HCT116 (cell line): ENCODE results near the gene HEPACAM. TPM values are rescaled to one million over a fixed set of nuclear protein-coding genes. Genes with fewer than 3 reads are reported as not detected.

Source experiments
- ATAC-seq: fragments of 200-7000 bp; cut with Tn5 transposase; 2 replicates; pipeline ENCODE4 v1.9.1; 2020; ENCODE audit warnings: mild to moderate bottlenecking, moderate library complexity
- BruUV-seq: library from RNA; stranded (reverse); fragments of 400-500 nt; replicated peaks from 2 replicates; lab custom pipeline; 2021; lab: Mats Ljungman, UMichigan
- CTCF ChIA-PET: fragments of 300-600 bp; sonication (Branson Sonifier 250); formaldehyde crosslinking; loops from one replicate; lab custom pipeline; 2021; ENCODE audit warnings: antibody characterized with exemption; lab: Charles Lee
- POLR2A ChIA-PET: fragments of 300-600, 350-600 bp; sonication (Branson Sonifier 250); formaldehyde crosslinking; loops from one replicate; lab custom pipeline; 2021; ENCODE audit warnings: antibody characterized with exemption; lab: Charles Lee
- RAD21 ChIA-PET, 2 experiments: fragments of 300-600 bp; sonication (Branson Sonifier 250); formaldehyde crosslinking; loops; one replicate each; lab custom pipeline; 2023; ENCODE audit warnings: low total read pairs in 2 of 2; ENCODE audit not compliant: uncharacterized antibody in 2 of 2, unreplicated experiment in 2 of 2, low non-redundant PET in 1 of 2; lab: Charles Lee
- DNase-seq: peaks from one replicate; pipeline ENCODE4 v3.0.0-alpha.2; 2010; ENCODE audit warnings: low read depth, low spot score
- H2AFZ ChIP-seq: fragments of 200-600 bp; shearing (Covaris generic), sonication (generic); 2 replicates; pipeline ENCODE4 v1.6.1; 2017; ENCODE audit warnings: low read depth, mixed run types, mixed read lengths, antibody characterized with exemption, low read length; ENCODE audit not compliant: poor library complexity, severe bottlenecking
- H3K27ac ChIP-seq: 2 replicates; pipeline ENCODE4 v1.5.1; 2012; ENCODE audit warnings: low read depth, low read length
- H3K27me3 ChIP-seq: fragments of 200-600 bp; sonication (generic); 2 replicates; pipeline ENCODE4 v1.6.1; 2016; ENCODE audit warnings: mixed run types, low read length, mixed read lengths; ENCODE audit not compliant: insufficient read depth
- H3K36me3 ChIP-seq, 2 experiments: fragments of 200-500 bp in 1 of 2; fragments of 200-600 bp in 1 of 2; sonication (Bioruptor generic) in 1 of 2; sonication (generic) in 1 of 2; 2 replicates each; pipeline versions ENCODE4 v1.5.1 to v1.6.1; 2014 to 2016; ENCODE audit warnings: low read length in 2 of 2, inconsistent platforms in 1 of 2, mixed read lengths in 1 of 2, mixed run types in 1 of 2; ENCODE audit not compliant: insufficient read depth in 2 of 2, control insufficient read depth in 1 of 2
- H3K4me1 ChIP-seq, 2 experiments: fragments of 200-600 bp in 1 of 2; sonication (generic) in 1 of 2; 2 replicates each; pipeline versions ENCODE4 v1.5.1 to v1.6.1; 2012 to 2017; ENCODE audit warnings: low read length in 2 of 2, inconsistent platforms in 1 of 2, mild to moderate bottlenecking in 1 of 2, mixed read lengths in 1 of 2, mixed run types in 1 of 2, moderate library complexity in 1 of 2; ENCODE audit not compliant: insufficient read depth in 2 of 2, control insufficient read depth in 1 of 2
- H3K4me2 ChIP-seq: fragments of 200-600 bp; sonication (generic); 2 replicates; pipeline ENCODE4 v1.6.1; 2017; ENCODE audit warnings: mixed run types, low read length, mixed read lengths
- H3K4me3 ChIP-seq, 2 experiments: fragments of 200-600 bp in 1 of 2; sonication (generic) in 1 of 2; replicated peaks in 1 of 2; 2 replicates each; pipeline ENCODE4 v1.5.1; 2011 to 2016; ENCODE audit warnings: low read length in 2 of 2, control low read depth in 1 of 2, low read depth in 1 of 2, mild to moderate bottlenecking in 1 of 2, mixed read lengths in 1 of 2, mixed run types in 1 of 2
- H3K79me2 ChIP-seq: fragments of 200-600 bp; sonication (generic); 2 replicates; pipeline ENCODE4 v1.6.1; 2017; ENCODE audit warnings: mild to moderate bottlenecking, mixed run types, low read length, moderate library complexity, mixed read lengths; ENCODE audit not compliant: insufficient read depth
- H3K9ac ChIP-seq: fragments of 200-600 bp; sonication (generic); 2 replicates; pipeline ENCODE4 v1.6.1; 2016; ENCODE audit warnings: low read length, mixed read lengths
- H3K9me2 ChIP-seq: fragments of 200-600 bp; sonication (generic), shearing (Covaris generic); 2 replicates; pipeline ENCODE4 v1.6.1; 2017; ENCODE audit warnings: mixed run types, mild to moderate bottlenecking, moderate library complexity; ENCODE audit not compliant: insufficient read depth
- H3K9me3 ChIP-seq, 2 experiments: fragments of 200-500 bp in 1 of 2; fragments of 200-600 bp in 1 of 2; sonication (Bioruptor generic) in 1 of 2; sonication (generic) in 1 of 2; 2 replicates each; pipeline ENCODE4 v1.6.1; 2014 to 2017; ENCODE audit warnings: low read length in 2 of 2, mixed read lengths in 2 of 2, inconsistent platforms in 1 of 2, low read depth in 1 of 2, mild to moderate bottlenecking in 1 of 2, mixed run types in 1 of 2, moderate library complexity in 1 of 2; ENCODE audit not compliant: control insufficient read depth in 1 of 2, insufficient read depth in 1 of 2
- H4K20me1 ChIP-seq: fragments of 200-600 bp; sonication (generic), shearing (Covaris generic); 2 replicates; pipeline ENCODE4 v1.6.1; 2017; ENCODE audit warnings: mixed run types, mild to moderate bottlenecking, moderate library complexity; ENCODE audit not compliant: insufficient read depth
- ATF3 ChIP-seq: IDR thresholded peaks from 2 replicates; pipeline ENCODE4 v1.6.1; 2012
- CBX3 ChIP-seq: IDR thresholded peaks from 2 replicates; pipeline ENCODE4 v1.6.1; 2012; ENCODE audit warnings: low read depth
- CEBPB ChIP-seq: IDR thresholded peaks from 2 replicates; pipeline ENCODE4 v1.6.1; 2012; ENCODE audit warnings: low read depth
- EGR1 ChIP-seq: IDR thresholded peaks from 2 replicates; pipeline ENCODE4 v1.6.1; 2012; ENCODE audit warnings: low read depth
- ELF1 ChIP-seq: IDR thresholded peaks from 2 replicates; pipeline ENCODE4 v1.6.1; 2012; ENCODE audit warnings: low read depth, borderline replicate concordance
- EZH2phosphoT487 ChIP-seq: fragments of 200-600 bp; IDR thresholded peaks from 2 replicates; pipeline ENCODE4 v1.6.1; 2018; ENCODE audit warnings: antibody characterized with exemption, borderline replicate concordance
- FOSL1 ChIP-seq: IDR thresholded peaks from 2 replicates; pipeline ENCODE4 v1.6.1; 2012; ENCODE audit warnings: low read depth
- JUND ChIP-seq: IDR thresholded peaks from 2 replicates; pipeline ENCODE4 v1.6.1; 2012
- MAX ChIP-seq: IDR thresholded peaks from 2 replicates; pipeline ENCODE4 v1.6.1; 2012
- POLR2A ChIP-seq: IDR thresholded peaks from 2 replicates; pipeline ENCODE4 v1.7.0; 2011; ENCODE audit warnings: borderline replicate concordance; ENCODE audit not compliant: insufficient read depth, insufficient read length; ENCODE audit errors: extremely low read depth
- POLR2AphosphoS5 ChIP-seq: IDR thresholded peaks from 2 replicates; pipeline ENCODE4 v1.6.1; 2011; ENCODE audit warnings: mild to moderate bottlenecking, low read depth, low read length, moderate library complexity
- RAD21 ChIP-seq: IDR thresholded peaks from 2 replicates; pipeline ENCODE4 v1.6.1; 2012; ENCODE audit warnings: low read depth, mild to moderate bottlenecking
- SIN3A ChIP-seq: IDR thresholded peaks from 2 replicates; pipeline ENCODE4 v1.6.1; 2012; ENCODE audit warnings: low read depth
- SRF ChIP-seq: IDR thresholded peaks from 2 replicates; pipeline ENCODE4 v1.6.1; 2012; ENCODE audit warnings: low read depth
- TCF7L2 ChIP-seq: IDR thresholded peaks from 2 replicates; pipeline ENCODE4 v1.7.0; 2011; ENCODE audit warnings: borderline replicate concordance, inconsistent platforms; ENCODE audit not compliant: insufficient read depth, insufficient read length; ENCODE audit errors: extremely low read depth
- ZFX ChIP-seq: fragments of 450-650 bp; IDR thresholded peaks from 2 replicates; pipeline ENCODE4 v1.6.1; 2017
- intact Hi-C: fragments of 100-400 bp; cut with micrococcal nuclease; formaldehyde crosslinking; loops from 2 replicates; pipeline ENCODE4 v1.10.0; 2022
- total RNA-seq: library from RNA; stranded (reverse); gene quantifications from one replicate; pipeline ENCODE4 v1.2.1, GENCODE V29; 2021; ENCODE audit not compliant: unreplicated experiment
- TF ChIP-seq, protein P1 (sequence below): IDR thresholded peaks from 2 replicates; pipeline ENCODE4 v1.6.1; 2011; ENCODE audit warnings: mild to moderate bottlenecking, low read length, moderate library complexity; ENCODE audit not compliant: insufficient replicate concordance; ENCODE audit errors: extremely low read depth
- TF ChIP-seq, protein P2 (sequence below): IDR thresholded peaks from 2 replicates; pipeline ENCODE4 v1.6.1; 2012; ENCODE audit warnings: low read depth

The HEPACAM gene
- total RNA-seq, 1 experiment from 2014 or later, result not detected

DNA sequence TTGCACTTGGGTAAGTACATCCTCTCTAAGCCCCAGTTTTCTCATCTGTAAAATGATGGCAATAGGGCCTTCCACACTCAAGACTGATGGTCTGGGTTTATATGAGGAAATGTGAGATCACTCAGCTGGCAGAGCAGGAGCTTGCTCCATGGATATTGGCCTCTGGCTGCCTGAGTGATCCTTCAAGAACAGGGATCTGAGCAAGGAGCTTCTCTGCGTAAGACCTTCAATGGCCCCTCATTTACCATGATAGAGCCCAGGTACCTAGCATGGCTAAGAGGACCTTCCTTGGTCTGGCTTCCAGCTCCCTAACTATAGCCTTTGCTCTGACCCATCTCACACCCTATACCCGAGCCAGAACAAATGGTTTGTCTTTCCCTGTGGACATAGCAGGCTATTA is 43.7 kb downstream of the HEPACAM start:
- POLR2A ChIA-PET, result no interaction called here
- Histone ChIP-seq H3K79me2 (no peaks in the 10 kb centered on the region), H3K4me3 (no peak overlapping the region), H3K27ac (no peak overlapping the region), H2AFZ (no peak overlapping the region), H3K9me2 (no peaks in the 10 kb centered on the region), H3K9ac (no peak overlapping the region), H3K9me3 (no peaks in the 10 kb centered on the region), H4K20me1 (no peaks in the 10 kb centered on the region), H3K27me3 (0 out of 2 replicates have a peak, but pooled peaks cover 3% of the 10 kb centered on the region), H3K4me1 (no peaks in the 10 kb centered on the region; a peak in 1 of 4 replicates), H3K4me2 (no peak overlapping the region), H3K36me3 (no peaks in the 10 kb centered on the region)
- no TSS peak for BruUV-seq
- DNase-seq (no peak), ATAC-seq (no peak)
- RAD21 ChIA-PET, result no interaction called here
- CTCF ChIA-PET, result interaction anchor here (0.7 kb wide), 1 partner anchor 16 kb away, joined by 3 read pairs; no protein-coding TSS in a partner anchor
- no peak for TF ChIP-seq ZFX
- TF ChIP-seq CBX3, result no peak
- no peak for TF ChIP-seq EZH2phosphoT487
- no peak for TF ChIP-seq FOSL1
- TF ChIP-seq MAX, result no peak
- TF ChIP-seq, protein P1, sequence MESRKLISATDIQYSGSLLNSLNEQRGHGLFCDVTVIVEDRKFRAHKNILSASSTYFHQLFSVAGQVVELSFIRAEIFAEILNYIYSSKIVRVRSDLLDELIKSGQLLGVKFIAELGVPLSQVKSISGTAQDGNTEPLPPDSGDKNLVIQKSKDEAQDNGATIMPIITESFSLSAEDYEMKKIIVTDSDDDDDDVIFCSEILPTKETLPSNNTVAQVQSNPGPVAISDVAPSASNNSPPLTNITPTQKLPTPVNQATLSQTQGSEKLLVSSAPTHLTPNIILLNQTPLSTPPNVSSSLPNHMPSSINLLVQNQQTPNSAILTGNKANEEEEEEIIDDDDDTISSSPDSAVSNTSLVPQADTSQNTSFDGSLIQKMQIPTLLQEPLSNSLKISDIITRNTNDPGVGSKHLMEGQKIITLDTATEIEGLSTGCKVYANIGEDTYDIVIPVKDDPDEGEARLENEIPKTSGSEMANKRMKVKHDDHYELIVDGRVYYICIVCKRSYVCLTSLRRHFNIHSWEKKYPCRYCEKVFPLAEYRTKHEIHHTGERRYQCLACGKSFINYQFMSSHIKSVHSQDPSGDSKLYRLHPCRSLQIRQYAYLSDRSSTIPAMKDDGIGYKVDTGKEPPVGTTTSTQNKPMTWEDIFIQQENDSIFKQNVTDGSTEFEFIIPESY, result no peak
- TF ChIP-seq TCF7L2, result no peak
- TF ChIP-seq POLR2A, result no peak
- TF ChIP-seq SIN3A, result no peak
- no peak for TF ChIP-seq JUND
- no peak for TF ChIP-seq SRF
- no peak for TF ChIP-seq CEBPB
- no peak for TF ChIP-seq POLR2AphosphoS5
- TF ChIP-seq, protein P2, sequence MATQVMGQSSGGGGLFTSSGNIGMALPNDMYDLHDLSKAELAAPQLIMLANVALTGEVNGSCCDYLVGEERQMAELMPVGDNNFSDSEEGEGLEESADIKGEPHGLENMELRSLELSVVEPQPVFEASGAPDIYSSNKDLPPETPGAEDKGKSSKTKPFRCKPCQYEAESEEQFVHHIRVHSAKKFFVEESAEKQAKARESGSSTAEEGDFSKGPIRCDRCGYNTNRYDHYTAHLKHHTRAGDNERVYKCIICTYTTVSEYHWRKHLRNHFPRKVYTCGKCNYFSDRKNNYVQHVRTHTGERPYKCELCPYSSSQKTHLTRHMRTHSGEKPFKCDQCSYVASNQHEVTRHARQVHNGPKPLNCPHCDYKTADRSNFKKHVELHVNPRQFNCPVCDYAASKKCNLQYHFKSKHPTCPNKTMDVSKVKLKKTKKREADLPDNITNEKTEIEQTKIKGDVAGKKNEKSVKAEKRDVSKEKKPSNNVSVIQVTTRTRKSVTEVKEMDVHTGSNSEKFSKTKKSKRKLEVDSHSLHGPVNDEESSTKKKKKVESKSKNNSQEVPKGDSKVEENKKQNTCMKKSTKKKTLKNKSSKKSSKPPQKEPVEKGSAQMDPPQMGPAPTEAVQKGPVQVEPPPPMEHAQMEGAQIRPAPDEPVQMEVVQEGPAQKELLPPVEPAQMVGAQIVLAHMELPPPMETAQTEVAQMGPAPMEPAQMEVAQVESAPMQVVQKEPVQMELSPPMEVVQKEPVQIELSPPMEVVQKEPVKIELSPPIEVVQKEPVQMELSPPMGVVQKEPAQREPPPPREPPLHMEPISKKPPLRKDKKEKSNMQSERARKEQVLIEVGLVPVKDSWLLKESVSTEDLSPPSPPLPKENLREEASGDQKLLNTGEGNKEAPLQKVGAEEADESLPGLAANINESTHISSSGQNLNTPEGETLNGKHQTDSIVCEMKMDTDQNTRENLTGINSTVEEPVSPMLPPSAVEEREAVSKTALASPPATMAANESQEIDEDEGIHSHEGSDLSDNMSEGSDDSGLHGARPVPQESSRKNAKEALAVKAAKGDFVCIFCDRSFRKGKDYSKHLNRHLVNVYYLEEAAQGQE, result no peak
- TF ChIP-seq ATF3, result no peak
- no peak for TF ChIP-seq ELF1
- no peak for TF ChIP-seq RAD21
- no peak for TF ChIP-seq EGR1
- intact Hi-C loops, result no loop called here
